Skin of body (tissue), 2 donors: ENCODE data around the gene MARCHF10. TPM values are rescaled to one million over a fixed set of nuclear protein-coding genes. Genes with fewer than 3 reads are reported as not detected.
A peak's percentile ranks its signal among the peaks of the same experiment; 100 is the strongest.

Experiments
- DNase-seq: peaks from one replicate; lab custom pipeline; 2025; lab: John Stamatoyannopoulos, UW
- total RNA-seq: library from RNA; depleted of rRNA; stranded (reverse); fragments of >200 nt; gene quantifications from one replicate; pipeline ENCODE4 v1.2.3, GENCODE V29; 2014

The MARCHF10 gene
- total RNA-seq, 1 donor from 2014 or later, result not detected

- no peak for DNase-seq
Measured at GRCh38 chr17:62755141-62755851, 52.8 kb downstream of the MARCHF10 start.

GRCh38 chr17:62754631-62755030 is 53.5 kb downstream of the MARCHF10 start:
- peak; percentile 23 for DNase-seq

DNA sequence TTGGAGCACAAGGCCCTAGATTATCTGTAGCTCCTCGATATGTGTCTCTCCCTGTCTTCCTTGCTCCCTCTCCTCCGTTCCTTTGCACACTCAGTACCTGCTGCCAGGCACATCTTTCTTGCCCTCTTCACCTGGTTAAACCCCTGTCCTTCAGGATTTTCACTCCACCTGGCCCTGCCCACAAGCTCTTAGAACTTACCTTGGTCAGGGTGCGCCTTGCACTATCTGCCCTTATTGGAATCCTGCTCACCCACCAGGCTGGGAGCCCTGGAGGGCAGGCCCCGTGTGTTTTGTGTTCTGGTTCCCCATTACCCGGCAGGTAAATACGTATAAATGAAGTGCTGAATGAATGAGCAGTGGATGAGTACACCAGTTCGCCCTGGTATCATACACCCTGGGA is 54.6 kb downstream of the MARCHF10 start:
- no peak for DNase-seq

DNA sequence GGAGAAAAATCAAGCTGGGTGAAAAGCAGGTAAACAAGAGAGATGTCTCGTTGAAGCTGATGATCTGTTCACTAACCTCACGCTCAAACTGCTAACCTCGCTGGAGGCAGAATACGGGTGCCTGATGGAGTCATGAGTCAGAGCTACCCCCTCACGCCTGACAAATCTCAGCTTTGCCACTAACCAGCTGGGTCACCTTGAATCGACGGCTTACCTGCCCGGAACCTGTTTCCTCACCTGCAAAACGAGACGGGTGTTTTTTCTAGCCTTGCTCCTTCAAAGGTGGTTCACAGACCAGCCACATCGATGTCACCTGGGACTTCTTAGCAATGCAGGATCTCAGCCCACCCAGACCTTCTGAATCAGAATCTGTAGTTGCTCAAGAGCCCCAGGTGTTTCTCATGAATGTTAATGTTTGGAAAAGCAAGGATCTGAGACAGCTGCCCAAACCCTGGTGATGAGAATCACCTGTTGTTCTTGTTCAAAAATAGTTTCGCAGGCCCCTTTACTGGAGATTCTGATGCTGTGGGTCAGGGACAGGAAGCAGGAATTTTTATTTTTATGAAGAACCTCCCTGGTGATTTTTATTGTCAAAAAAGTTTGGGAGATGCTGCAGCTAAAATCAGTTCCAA is 56.9 kb downstream of the MARCHF10 start:
- no peak for DNase-seq

GRCh38 chr17:62750631-62751051 is 57.5 kb downstream of the MARCHF10 start:
- no peak for DNase-seq

DNA sequence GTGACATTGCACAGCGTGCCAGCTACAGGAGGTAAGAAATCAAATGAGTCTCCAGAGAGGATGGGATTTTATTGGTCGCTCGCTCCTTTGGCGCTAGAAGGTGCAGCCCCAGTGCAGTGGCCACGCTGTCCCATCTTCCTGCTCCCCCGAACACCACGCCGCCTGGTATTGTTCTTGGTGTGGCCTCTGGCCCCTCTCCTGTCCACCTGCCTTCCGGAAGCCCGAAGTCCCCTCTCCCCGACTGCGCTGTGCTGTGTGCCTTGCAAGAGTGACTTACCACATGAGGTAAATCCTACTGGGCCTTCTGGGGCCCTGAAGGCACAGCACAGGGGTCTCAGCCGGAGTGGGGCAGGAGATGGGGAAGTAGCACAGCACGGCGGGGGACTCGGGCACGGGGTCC is 58.2 kb downstream of the MARCHF10 start:
- no peak for DNase-seq

DNA sequence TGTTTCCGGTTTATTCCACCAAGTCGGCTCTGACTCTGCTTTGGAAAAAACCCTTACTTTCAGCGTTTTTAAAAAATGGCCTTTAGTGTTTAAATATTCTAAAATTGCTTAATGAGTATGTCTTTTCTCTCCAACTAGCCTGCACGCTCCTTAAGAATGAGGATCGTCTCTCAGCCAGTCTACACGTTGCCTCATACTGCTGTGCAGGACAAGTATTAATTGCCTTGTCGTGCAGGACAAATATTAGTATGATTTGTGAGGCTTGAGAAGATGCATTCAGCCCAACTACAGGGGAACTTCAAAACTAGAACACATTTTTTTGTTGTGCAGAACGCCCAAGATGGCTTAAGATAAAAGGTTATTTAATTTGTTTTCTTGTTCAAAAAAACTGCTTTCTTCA is 61.2 kb downstream of the MARCHF10 start:
- no peak for DNase-seq

GRCh38 chr17:62745806-62746205 is 62.3 kb downstream of the MARCHF10 start:
- no peak for DNase-seq

GRCh38 chr17:62744259-62744658 is 63.9 kb downstream of the MARCHF10 start:
- DNase-seq, result no peak

DNA sequence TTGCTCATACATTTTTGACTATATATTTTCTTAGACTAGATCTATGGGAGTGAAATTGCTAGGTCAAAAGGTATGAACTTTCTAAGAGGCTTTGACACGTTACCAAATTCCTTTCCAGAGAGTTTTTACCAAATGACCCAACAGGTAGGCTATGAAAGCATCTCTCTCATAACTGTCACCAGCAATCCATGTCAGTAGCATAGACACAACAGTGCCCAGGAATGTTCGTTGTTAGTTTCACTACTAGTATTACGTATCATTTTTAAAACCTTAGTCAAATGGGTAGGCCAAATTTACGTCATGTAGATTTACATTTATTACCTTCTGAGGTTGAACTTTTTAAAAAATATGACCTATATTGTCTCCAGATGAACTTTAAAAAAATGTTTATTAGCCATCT is 66.8 kb downstream of the MARCHF10 start:
- DNase-seq, result no peak

GRCh38 chr17:62739645-62740388 is 68.3 kb downstream of the MARCHF10 start:
- DNase-seq, result peak; percentile 42

GRCh38 chr17:62738281-62738680 is 69.8 kb downstream of the MARCHF10 start:
- no peak for DNase-seq

DNA sequence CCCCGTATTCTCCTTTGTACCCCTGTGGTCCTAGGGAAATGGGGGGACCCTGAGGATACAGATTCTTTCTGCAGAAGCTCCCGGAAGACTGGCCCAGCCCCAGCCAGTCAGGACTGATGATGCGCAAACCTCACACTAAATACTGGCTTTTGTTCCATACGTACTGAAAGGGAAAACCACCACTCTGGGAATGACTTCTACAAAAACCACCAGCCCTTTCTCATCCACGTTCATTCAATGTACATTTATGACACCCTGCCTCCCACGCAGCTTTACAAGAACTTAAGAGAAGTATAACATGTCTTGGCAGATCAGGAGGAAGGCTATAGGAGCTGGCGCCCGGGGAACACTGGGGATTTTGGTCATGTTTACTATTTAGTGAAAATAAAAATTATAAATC is 70.6 kb downstream of the MARCHF10 start:
- no peak for DNase-seq

DNA sequence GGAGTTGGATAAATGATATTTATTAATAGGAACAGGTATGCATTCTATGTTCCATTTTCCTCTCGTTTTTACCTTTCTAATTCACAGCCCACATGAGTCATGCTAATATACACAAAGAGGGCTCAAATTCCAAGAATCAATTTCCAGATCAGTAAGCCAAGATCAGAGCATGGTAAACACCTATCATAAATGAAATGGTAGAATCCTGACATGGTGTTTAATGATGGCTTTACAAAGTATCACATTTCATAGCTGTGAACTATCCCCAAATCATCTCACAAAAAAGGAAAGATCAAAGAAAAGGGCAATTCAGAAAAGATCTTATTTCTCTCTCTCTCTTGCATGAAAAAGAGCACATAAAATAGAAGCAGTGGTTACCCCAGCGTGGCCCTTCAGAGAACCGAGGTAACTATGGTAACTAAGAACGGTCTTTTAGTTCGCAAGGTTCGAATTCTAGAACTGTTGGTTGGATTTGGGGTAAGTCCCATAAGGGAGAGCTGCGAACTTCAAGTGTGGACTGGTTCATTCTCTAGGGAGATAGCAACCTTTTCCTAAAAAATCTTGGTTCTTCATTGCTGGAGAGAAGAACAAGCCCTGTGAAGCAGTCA is 73.0 kb downstream of the MARCHF10 start:
- DNase-seq, result no peak

DNA sequence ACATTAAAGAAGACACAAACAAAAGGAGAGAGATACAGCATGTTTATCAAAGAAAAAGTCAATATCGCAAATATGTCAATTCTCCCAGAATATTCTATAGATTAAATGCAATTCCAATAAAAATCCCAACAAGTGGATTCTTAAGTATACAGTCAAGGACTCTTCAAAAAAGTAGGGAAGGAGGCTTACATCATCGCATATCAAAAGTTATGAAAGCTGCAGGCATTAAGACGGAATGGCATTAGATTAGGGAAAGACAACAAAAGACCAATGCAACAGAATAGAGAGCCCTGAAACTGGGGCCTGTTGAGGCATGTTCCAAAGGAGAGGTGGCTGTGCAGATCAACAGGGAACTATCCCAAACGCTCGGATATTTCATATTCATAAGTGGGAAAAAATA is 76.0 kb downstream of the MARCHF10 start:
- DNase-seq, result no peak

GRCh38 chr17:62727916-62728672 is 80.0 kb downstream of the MARCHF10 start:
- no peak for DNase-seq

DNA sequence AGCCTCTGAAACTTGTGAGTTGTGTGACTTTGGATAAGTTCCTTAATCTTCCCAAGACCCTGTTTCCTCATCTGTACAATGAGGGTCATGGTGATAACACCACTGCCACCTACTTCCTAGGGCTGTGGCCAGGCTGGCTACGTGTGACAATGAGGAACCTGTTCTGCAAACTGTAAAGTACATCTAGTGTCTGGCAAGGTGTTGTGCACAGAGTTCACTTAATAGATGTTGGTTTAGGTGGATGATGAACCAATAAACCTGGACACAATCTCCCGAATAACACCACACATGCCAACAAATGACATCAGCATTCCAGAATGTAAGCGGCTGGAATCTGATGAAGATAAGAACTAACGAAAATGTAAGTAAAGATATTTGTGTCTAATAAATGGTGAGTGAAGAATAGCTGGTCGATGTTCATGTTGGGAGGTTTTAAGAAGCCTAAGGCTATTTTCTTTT is 82.3 kb downstream of the MARCHF10 start:
- DNase-seq, result no peak

DNA sequence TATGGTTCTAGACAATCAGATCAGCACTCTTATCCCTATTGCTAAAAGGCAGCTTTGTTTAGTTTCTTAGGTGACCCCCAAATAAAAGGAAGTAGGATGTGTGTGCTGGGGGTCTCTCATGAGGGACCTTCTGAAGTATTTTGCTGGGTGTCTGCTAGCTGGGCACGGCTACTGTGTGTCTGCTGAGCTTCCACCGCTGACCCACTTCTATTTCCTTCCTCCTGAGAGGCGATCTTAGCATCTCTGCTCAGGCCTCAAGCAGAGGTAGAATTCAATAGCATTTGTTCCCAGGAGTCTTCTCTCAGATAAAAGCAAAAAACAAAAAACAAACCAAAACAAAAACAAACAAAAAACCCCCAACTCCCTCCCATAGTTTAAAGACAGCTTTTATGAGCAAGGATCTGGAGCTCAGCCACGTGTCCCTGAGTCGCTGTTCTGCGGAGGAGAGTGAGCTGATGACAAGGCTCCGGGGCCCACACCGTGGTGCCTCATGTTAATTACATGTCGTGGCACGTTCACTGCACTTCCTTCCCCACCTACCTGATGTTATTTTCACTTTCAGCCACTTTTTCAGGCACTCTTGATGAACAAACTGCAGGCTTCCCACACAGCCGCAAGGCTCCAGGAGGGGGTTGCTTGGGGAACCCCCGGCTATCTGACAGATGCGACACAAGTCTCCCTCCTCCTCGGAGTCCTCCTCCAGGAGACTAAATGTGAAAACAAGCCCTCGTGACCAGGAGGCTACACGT is 83.5 kb downstream of the MARCHF10 start:
- no peak for DNase-seq

DNA sequence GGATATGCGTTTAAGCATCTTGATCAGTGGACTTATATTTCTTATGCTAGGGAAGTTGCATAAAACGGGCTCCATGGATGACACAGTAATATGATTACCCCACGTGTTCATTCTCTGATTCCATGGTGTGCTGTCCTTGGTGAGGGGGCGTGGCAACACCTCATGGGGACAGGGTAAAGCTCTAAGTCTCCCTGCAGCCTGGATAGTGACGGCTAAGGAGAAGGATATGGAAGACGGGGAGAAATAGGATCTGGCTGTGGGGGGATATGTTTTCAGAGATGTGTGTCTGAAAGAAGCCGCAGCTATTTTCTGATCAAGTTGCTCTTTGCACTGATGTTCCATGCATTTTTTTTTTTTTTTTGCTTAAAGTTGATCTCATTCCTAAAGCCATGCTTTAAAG is 84.3 kb downstream of the MARCHF10 start:
- no peak for DNase-seq

GRCh38 chr17:62722625-62723024 is 85.5 kb downstream of the MARCHF10 start:
- DNase-seq, result no peak
